Fibroblast of lung (primary cell): ENCODE data around the gene PPFIBP2. TPM values are rescaled to one million over a fixed set of nuclear protein-coding genes. Genes with fewer than 3 reads are reported as not detected.

Experiments
- DNase-seq, 2 donors: peaks; one replicate each; pipeline versions ENCODE4 v3.0.0 to v3.0.0-alpha.2; 2010; ENCODE audit warnings: low read depth in 2 of 2
- H2AFZ ChIP-seq: 2 replicates; pipeline ENCODE4 v1.5.1; 2012; ENCODE audit warnings: low read length, control low read depth, inconsistent platforms
- H3K27ac ChIP-seq: 2 replicates; pipeline ENCODE4 v1.5.1; 2011; ENCODE audit warnings: low read length, control low read depth; ENCODE audit not compliant: insufficient read depth
- H3K27me3 ChIP-seq: 2 replicates; pipeline ENCODE4 v1.5.1; 2011; ENCODE audit warnings: mild to moderate bottlenecking, low read length; ENCODE audit not compliant: control insufficient read depth, insufficient read depth
- H3K36me3 ChIP-seq: 2 replicates; pipeline ENCODE4 v1.5.1; 2011; ENCODE audit warnings: low read length; ENCODE audit not compliant: control insufficient read depth, insufficient read depth
- H3K4me1 ChIP-seq: 2 replicates; pipeline ENCODE4 v1.5.1; 2011; ENCODE audit warnings: low read length; ENCODE audit not compliant: control insufficient read depth, insufficient read depth; ENCODE audit errors: extremely low read depth
- H3K4me2 ChIP-seq: 2 replicates; pipeline ENCODE4 v1.5.1; 2011; ENCODE audit warnings: low read length, control low read depth; ENCODE audit not compliant: insufficient read depth; ENCODE audit errors: extremely low read depth
- H3K4me3 ChIP-seq, 4 experiments: fragments of 200-600 bp in 1 of 4; sonication (generic) in 1 of 4; replicated peaks in 1 of 4; 2 replicates each; pipeline ENCODE4 v1.5.1; 2011 to 2016; ENCODE audit warnings: low read length in 4 of 4, low read depth in 3 of 4, mild to moderate bottlenecking in 3 of 4, control low read depth in 2 of 4, inconsistent platforms in 1 of 4, mixed read lengths in 1 of 4; ENCODE audit not compliant: insufficient read depth in 1 of 4; ENCODE audit errors: control extremely low read depth in 1 of 4
- H3K79me2 ChIP-seq: 2 replicates; pipeline ENCODE4 v1.5.1; 2012; ENCODE audit warnings: mild to moderate bottlenecking, low read length, inconsistent platforms; ENCODE audit not compliant: control insufficient read depth, insufficient read depth
- H3K9ac ChIP-seq: 2 replicates; pipeline ENCODE4 v1.5.1; 2011; ENCODE audit warnings: mild to moderate bottlenecking, low read length, control low read depth; ENCODE audit not compliant: insufficient read depth
- H3K9me3 ChIP-seq: 2 replicates; pipeline ENCODE4 v1.5.1; 2012; ENCODE audit warnings: low read depth, low read length; ENCODE audit not compliant: control insufficient read depth, insufficient read depth
- H4K20me1 ChIP-seq: 2 replicates; pipeline ENCODE4 v1.5.1; 2011; ENCODE audit warnings: low read length; ENCODE audit not compliant: control insufficient read depth, insufficient read depth; ENCODE audit errors: extremely low read depth
- CTCF ChIP-seq, 2 donors: IDR thresholded peaks in 1 of 2; conservative IDR thresholded peaks in 1 of 2; 1 replicate in 1 of 2; 2 replicates in 1 of 2; pipeline ENCODE4 v1.5.1; 2011 to 2012; ENCODE audit warnings: low read length in 2 of 2, control low read depth in 1 of 2, inconsistent platforms in 1 of 2, low read depth in 1 of 2, mild to moderate bottlenecking in 1 of 2
- EZH2 ChIP-seq: IDR thresholded peaks from 2 replicates; pipeline ENCODE4 v1.5.1; 2012; ENCODE audit warnings: low read length, control low read depth, mild to moderate bottlenecking; ENCODE audit errors: missing control alignments
- polyA plus RNA-seq, 2 donors: library from polyadenylated mRNA; depleted of rRNA in 1 of 2; stranded (reverse) in 1 of 2; unstranded in 1 of 2; fragments of >200 nt; gene quantifications; 2 replicates each; pipeline ENCODE4 v1.2.1, GENCODE V29; 2011 to 2012; ENCODE audit warnings: missing spikeins in 1 of 2
- total RNA-seq: library from RNA; depleted of rRNA; stranded (reverse); fragments of >200 nt; gene quantifications from 2 replicates; pipeline ENCODE4 v1.2.1, GENCODE V29; 2014

PPFIBP2 gene
- total and polyA plus RNA-seq, 2 donors (not counting 1 experiment from before 2014, with no cell fraction given) = 11.4 to 38.8 TPM

DNA sequence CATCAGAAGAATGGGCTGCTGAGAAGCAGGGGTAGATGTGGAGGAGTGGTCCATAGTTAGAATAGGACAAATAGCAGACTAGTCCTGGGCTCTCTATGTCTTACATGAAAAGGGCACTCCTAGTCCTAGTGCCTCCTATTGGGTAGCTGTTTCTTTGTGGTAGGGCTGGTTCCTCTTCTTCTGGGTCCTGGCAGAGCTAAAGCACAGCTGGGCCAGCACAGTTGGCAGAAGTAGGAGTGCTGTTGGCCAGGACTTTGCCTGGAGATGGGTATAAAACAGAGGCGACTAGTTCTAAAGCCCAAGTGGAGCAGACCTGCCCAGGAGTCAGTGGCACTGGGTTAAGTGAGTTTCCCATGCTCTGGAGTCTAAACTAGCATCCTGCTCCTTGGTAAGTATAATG is 55.2 kb downstream of the PPFIBP2 start:
- H3K4me1 ChIP-seq = peaks cover 19% of the 10 kb centered on the region
- H3K4me3 ChIP-seq = no peak overlapping the region
- no peaks in the 10 kb centered on the region for H3K79me2 ChIP-seq
- H3K27ac ChIP-seq = no peak overlapping the region
- TF ChIP-seq EZH2 (no peak), CTCF (conservative IDR thresholded peaks at IDR 0.05 in 1 of 2, IDR thresholded peaks at IDR 0.05 in 1 of 2; ENCODE audit: low read depth in 1 of 2, low read length in 2 of 2) (no peak)
- H3K4me2 ChIP-seq = no peak overlapping the region
- DNase-seq = no peak
- no peaks in the 10 kb centered on the region for H4K20me1 ChIP-seq
- H3K27me3 ChIP-seq = peaks cover 2% of the 10 kb centered on the region
- no peaks in the 10 kb centered on the region for H3K9me3 ChIP-seq
- no peaks in the 10 kb centered on the region for H3K36me3 ChIP-seq
- no peak overlapping the region for H2AFZ ChIP-seq
- no peak overlapping the region for H3K9ac ChIP-seq

- H3K4me2 ChIP-seq = no peak overlapping the region
- no peaks in the 10 kb centered on the region for H4K20me1 ChIP-seq
- no peak overlapping the region for H3K4me3 ChIP-seq
- H3K4me1 ChIP-seq = peaks cover 26% of the 10 kb centered on the region
- H3K36me3 ChIP-seq = no peaks in the 10 kb centered on the region
- peaks cover 2% of the 10 kb centered on the region for H3K27me3 ChIP-seq
- H3K9ac ChIP-seq = no peak overlapping the region
- no peaks in the 10 kb centered on the region for H3K9me3 ChIP-seq
- no peak for DNase-seq
- H2AFZ ChIP-seq = no peak overlapping the region
- H3K79me2 ChIP-seq = no peaks in the 10 kb centered on the region
- H3K27ac ChIP-seq = no peak overlapping the region
- TF ChIP-seq EZH2 (no peak), CTCF (conservative IDR thresholded peaks at IDR 0.05 in 1 of 2, IDR thresholded peaks at IDR 0.05 in 1 of 2; ENCODE audit: low read depth in 1 of 2, low read length in 2 of 2) (no peak)
Observed at GRCh38 chr11:7570241-7570640, 56.4 kb downstream of the PPFIBP2 start.

DNA sequence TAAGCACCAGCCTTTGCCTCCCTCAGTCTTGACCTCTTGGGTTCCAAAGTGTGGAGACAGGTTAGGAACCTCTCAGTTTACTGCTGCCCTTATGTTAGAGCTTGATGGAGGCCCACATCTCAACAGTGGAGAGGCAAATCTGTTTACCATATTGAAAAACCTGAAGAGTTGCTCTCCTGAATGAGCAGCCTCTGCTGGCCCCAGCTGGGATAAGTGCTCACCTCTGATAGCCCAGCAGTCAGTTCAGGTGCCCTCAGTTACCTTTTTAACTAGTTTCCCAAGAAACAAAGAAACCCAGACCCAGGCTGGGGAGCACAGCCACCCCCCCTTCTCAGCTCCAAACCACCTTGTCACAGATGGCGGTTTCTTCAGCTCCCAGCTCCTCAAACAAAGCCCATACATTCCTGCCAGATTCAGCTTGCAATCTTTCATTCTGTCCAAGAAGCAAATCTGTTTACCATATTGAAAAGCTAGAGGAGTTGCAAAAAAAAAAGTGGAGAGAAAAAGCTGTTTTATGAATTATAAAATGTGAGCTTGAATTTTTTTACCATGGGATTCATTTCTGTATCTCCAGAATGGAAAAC is 57.2 kb downstream of the PPFIBP2 start:
- Histone ChIP-seq H4K20me1 (no peaks in the 10 kb centered on the region), H3K9me3 (no peaks in the 10 kb centered on the region), H3K9ac (no peak overlapping the region), H3K36me3 (no peaks in the 10 kb centered on the region), H2AFZ (no peak overlapping the region), H3K27ac (no peak overlapping the region), H3K27me3 (peaks cover 2% of the 10 kb centered on the region), H3K4me3 (no peak overlapping the region), H3K79me2 (no peaks in the 10 kb centered on the region), H3K4me2 (no peak overlapping the region), H3K4me1 (peaks cover 34% of the 10 kb centered on the region)
- DNase-seq = no peak
- TF ChIP-seq CTCF (conservative IDR thresholded peaks at IDR 0.05 in 1 of 2, IDR thresholded peaks at IDR 0.05 in 1 of 2; ENCODE audit: low read depth in 1 of 2, low read length in 2 of 2) (no peak), EZH2 (no peak)
